Stimulated activated CD4-positive, alpha-beta T cell treated with anti-CD3 and anti-CD28 coated beads, Interleukin-15, amount 100 ng/mL, for 1 hour (primary cell): ENCODE data around the gene TET1.
"Not testable (repeated sequence)": the region's sequence is repeated elsewhere in the genome, so short reads cannot be mapped to it uniquely, and the experiment has no call there.

Source experiments
- DNase-seq, 2 donors: peaks; one replicate each; pipeline ENCODE4 v3.0.0-alpha.2; 2020; ENCODE audit warnings: low read depth in 1 of 2, low spot score in 1 of 2

TET1 gene

DNA sequence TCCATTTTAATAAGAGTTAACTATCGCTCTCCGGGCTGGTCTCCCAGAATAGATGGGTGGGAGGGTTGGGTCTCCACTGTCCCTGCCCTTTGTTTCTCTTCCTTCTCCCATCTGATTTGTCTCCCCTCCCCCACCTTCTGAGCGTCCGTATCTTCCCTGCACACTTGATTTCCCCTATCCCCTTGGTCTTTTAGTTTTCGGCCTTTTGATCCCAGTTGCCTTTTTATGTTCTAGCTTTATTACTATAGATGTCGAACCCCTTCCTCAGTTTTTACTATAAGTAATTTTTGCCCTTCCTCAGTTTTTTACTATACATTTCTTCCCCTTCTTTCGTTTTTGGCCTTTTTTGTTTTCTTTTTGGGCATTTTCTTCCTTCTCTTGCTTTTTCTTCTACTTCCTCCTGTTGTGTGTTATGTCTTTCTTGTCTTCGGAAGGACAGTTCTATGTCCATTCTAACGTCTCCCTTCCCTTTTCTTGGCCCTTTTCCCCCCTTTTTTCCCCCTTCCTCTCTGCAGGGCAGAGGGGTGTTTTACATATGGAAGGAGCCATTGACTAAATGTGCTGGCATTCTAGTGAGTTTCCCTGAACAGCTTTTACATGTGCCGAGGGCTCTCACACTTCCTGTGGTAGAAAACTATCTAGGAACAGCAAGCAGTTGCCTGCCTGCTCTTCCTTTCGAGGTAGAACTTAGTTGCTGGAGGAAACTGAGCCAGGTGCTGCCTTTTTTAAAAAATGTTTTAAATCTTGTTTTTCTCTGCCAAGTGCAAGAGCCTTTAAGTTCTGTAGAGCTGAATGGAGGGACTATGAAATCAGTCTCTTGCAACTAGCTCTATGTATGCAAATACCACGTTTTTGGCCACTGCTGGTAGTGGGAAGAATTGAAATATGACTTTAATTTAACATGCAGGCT lies 2.8 kb downstream of the TET1 start:
- DNase-seq: no peak

- DNase-seq: no peak
Measured at GRCh38 chr10:68564712-68565111, 4.6 kb downstream of the TET1 start.

- DNase-seq: no peak
Measured at GRCh38 chr10:68565658-68566057, 5.5 kb downstream of the TET1 start.

DNA sequence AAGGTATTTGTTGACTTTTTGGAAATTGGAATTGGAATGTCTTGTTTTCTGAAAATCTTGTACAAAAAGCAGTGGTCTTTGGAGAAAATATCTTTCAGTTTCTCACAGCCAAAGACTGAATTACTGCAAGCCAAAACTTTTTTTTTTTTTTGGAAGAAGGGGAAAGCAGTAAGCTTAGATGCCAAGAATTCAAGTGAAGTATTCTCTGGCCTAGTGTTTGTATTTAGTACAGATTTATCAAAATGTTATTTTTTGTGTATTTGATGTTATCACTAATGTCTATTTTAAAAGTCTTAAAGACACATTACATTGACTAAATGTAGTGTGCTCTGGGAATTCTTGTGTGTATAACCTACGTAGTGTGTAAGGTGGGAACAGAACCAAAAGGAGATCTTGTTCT lies 6.2 kb downstream of the TET1 start:
- DNase-seq: no peak

GRCh38 chr10:68566955-68567354 lies 6.8 kb downstream of the TET1 start:
- DNase-seq: no peak

- no peak for DNase-seq
Measured at GRCh38 chr10:68572151-68572550, 12.0 kb downstream of the TET1 start.

DNA sequence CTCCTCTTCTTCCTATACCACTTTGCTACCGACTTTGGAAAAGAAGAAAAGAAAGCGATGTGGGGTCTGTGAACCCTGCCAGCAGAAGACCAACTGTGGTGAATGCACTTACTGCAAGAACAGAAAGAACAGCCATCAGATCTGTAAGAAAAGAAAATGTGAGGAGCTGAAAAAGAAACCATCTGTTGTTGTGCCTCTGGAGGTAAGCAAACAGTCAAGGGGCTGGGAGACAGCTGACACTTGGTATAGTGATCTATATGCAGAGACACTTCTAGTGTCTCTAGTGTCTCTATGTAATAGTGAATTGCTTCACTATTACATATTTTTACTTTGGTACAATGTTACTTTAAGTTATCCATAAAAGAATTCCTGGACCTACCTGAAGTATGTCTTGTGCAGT lies 13.9 kb downstream of the TET1 start:
- DNase-seq: no peak

GRCh38 chr10:68576118-68576517 lies 16.0 kb downstream of the TET1 start:
- DNase-seq: no peak

GRCh38 chr10:68578974-68579373 lies 18.8 kb downstream of the TET1 start:
- DNase-seq: no peak

- not testable (repeated sequence) for DNase-seq
Measured at GRCh38 chr10:68584187-68584586, 24.1 kb downstream of the TET1 start.

DNA sequence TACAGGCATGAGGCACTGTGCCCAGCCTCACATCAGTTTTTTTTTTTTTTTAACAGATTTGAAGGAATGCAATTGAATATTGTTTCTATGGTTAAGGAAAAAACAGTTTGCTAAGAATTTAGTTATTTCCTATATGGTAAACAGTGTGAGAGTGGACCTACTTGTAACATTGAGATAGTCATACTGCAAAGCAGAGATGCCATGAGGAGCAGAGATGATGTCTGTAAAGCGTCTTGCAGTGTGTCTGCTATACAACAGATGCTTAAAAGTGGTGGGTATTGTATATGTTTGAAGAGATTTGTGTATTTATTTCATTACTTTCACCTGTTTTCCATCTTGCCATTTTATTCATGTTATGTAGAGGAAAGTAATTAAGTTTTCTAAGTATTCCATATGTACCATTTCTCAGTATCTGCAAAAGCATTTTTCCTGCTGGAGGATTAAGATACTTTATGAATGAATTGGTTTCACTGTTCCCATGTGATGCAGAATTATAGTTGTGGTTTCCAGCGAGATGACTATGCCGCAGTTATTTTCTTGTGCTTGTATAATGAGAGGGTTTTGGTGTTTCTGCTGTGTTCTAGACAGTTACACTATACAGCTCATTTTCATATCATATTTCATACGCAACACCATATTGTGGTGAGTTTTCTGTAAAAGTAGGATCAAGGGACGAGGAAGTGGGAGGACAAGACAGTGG lies 26.6 kb downstream of the TET1 start:
- no peak for DNase-seq

DNA sequence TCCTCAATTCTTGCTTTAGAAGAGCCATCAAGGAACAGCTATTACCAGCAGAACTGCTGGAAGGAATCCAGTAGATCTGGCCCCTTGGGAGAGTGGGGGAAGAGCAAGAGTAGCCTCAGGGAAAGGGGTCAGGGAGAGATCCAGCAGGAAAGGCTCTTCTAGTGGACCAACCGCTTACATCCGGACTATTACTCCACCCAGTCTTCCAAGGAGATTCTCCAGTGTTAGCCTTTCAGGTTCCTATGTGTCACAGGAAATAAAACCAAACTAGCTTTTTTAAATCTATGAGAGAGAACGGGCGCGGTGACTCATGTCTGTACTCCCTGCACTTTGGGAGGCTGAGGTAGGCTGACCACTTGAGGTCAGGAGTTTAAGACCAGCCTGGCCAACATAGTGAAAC lies 34.3 kb downstream of the TET1 start:
- DNase-seq: no peak

GRCh38 chr10:68595513-68595912 lies 35.4 kb downstream of the TET1 start:
- DNase-seq: no peak

DNA sequence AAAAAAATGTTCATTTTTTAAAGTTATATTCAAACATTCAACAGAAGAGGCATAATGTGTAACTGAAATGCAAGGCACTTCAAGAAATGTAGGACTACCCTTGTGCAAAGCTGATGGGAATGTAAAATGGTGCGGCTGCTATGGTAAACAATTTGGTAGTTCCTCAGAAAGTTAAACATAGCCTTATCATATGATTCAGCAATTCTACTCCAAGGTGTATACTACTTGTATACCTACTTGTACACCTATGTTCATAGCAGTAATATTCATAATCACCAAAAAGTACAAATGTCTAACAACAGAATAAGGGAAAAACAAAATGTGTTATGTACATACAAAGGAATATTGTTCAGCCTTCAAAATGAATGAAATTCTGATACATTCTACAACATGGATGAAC lies 37.3 kb downstream of the TET1 start:
- no peak for DNase-seq

DNA sequence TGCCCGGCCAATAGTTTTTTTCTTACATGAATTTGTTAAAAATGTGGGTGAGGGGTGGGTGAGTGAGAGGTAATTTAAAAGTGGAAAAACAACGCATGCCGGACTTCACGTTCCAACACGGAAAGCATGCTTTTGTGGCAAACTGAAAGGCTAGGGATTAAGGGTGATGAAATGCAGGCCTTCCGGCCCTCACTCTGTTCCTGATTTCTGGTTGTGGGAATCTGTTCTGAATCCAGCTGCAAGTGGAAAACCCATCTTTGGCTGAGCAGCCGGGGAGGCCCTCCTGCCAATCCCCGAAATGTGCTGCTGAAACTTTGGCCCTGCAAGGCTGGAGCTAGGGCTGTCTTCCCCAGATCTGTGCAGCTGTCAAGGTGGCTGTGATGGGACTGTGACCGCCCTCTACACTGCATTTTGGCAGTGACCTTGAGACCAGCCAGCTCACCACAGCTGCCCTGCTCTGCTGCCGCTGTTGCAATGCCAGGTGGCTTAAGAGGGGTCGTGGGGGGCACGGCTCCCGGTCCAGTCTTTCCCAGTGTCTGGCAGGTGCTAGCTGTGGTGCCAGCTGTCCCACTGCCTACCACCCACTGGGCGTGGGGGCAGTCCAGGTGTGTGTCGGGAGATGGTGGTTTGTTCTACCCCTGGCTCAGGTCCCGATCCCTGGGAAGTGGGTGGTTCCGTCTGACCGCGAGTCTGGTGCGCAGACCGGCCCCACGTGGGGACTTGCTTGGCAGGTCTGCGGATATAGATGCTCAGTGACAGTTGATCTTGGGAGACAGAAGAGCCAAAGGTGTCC lies 39.0 kb downstream of the TET1 start:
- no peak for DNase-seq

GRCh38 chr10:68599771-68600040 lies 39.6 kb downstream of the TET1 start:
- DNase-seq: no peak

- peak in 1 of 2 donors; percentile 16 for DNase-seq
Measured at GRCh38 chr10:68600041-68600778, 40.1 kb downstream of the TET1 start.

DNA sequence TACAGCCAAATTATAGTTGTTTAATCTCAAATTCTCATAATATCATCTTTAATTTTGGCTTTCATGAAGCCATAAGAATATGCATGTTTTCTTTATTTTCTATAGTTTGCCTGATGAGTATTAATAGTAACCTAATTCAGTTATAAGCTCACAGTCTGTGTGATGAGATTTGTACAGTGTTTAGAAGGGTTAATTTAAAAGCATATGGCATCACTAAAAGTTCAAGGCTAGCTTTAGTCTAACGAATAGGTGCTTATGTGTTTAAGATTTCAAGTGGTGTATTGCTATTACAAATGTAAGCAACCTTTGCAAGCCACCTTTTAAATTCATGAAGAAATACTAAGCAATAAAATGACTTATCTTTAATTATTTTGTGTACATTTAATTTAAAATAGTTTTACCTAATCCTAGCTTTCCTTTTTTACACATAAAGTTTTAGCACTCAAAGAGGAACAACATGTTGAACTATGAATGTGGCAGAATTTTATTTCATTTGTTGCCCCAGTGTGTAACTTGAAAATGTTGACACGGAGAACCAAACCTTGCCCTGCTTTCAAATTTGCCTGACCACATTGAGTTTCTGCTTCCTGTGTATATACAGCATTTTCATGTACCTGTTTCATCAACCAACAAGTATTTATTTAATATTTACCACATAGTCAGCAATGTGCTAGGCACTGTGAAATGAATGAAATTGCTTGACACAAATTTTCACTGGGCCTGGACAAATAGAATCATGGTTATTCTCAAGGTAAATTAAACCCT lies 41.5 kb downstream of the TET1 start:
- DNase-seq: no peak

GRCh38 chr10:68602434-68602833 lies 42.3 kb downstream of the TET1 start:
- DNase-seq: no peak

GRCh38 chr10:68603766-68604165 lies 43.6 kb downstream of the TET1 start:
- no peak for DNase-seq

GRCh38 chr10:68604441-68604840 lies 44.3 kb downstream of the TET1 start:
- DNase-seq: no peak
